Measurements from ENCODE around the gene FZD10. TPM values are rescaled to one million over a fixed set of nuclear protein-coding genes. Genes with fewer than 3 reads are reported as not detected.

Gene FZD10
- polyA plus RNA-seq, 1 experiment: not detected

- CTCF ChIA-PET: no interaction called here
- POLR2A ChIA-PET: no interaction called here
- Histone ChIP-seq H3K4me3 (ENCODE audit: low read depth, low read length) (no peak overlapping the region), H3K9me3 (ENCODE audit: control insufficient read depth, insufficient read depth, low read length) (peaks cover 66% of the 10 kb centered on the region), H3K27ac (ENCODE audit: low read depth, low read length) (no peak overlapping the region), H3K27me3 (ENCODE audit: control insufficient read depth, insufficient read depth, low read length) (no peaks in the 10 kb centered on the region)
- no peak for TF ChIP-seq CTCF (IDR thresholded peaks at IDR 0.05; ENCODE audit: low read depth, low read length)
- no peak for DNase-seq (ENCODE audit: low read depth, low spot score)
Observed at GRCh38 chr12:130179191-130179590, 16.9 kb downstream of the FZD10 start.

GRCh38 chr12:130179621-130180020 is 17.4 kb downstream of the FZD10 start:
- POLR2A ChIA-PET: no interaction called here
- DNase-seq (ENCODE audit: low read depth, low spot score): no peak
- peaks cover 70% of the 10 kb centered on the region for H3K9me3 ChIP-seq (ENCODE audit: control insufficient read depth, insufficient read depth, low read length)
- no peak for TF ChIP-seq CTCF (IDR thresholded peaks at IDR 0.05; ENCODE audit: low read depth, low read length)
- no peak overlapping the region for H3K27ac ChIP-seq (ENCODE audit: low read depth, low read length)
- H3K27me3 ChIP-seq (ENCODE audit: control insufficient read depth, insufficient read depth, low read length): no peaks in the 10 kb centered on the region
- CTCF ChIA-PET: no interaction called here
- H3K4me3 ChIP-seq (ENCODE audit: low read depth, low read length): no peak overlapping the region

GRCh38 chr12:130181211-130181610 is 18.9 kb downstream of the FZD10 start:
- Histone ChIP-seq H3K9me3 (ENCODE audit: control insufficient read depth, insufficient read depth, low read length) (peaks cover 80% of the 10 kb centered on the region), H3K27me3 (ENCODE audit: control insufficient read depth, insufficient read depth, low read length) (no peaks in the 10 kb centered on the region), H3K4me3 (ENCODE audit: low read depth, low read length) (no peak overlapping the region), H3K27ac (ENCODE audit: low read depth, low read length) (no peak overlapping the region)
- DNase-seq (ENCODE audit: low read depth, low spot score): no peak
- no peak for TF ChIP-seq CTCF (IDR thresholded peaks at IDR 0.05; ENCODE audit: low read depth, low read length)
- ChIA-PET CTCF (no interaction called here), POLR2A (no interaction called here)

GRCh38 chr12:130183585-130184370 is 21.5 kb downstream of the FZD10 start:
- ChIA-PET POLR2A (no interaction called here), CTCF (no interaction called here)
- Histone ChIP-seq H3K27me3 (ENCODE audit: control insufficient read depth, insufficient read depth, low read length) (no peaks in the 10 kb centered on the region), H3K4me3 (ENCODE audit: low read depth, low read length) (no peak overlapping the region), H3K27ac (ENCODE audit: low read depth, low read length) (no peak overlapping the region), H3K9me3 (ENCODE audit: control insufficient read depth, insufficient read depth, low read length) (peaks cover 72% of the 10 kb centered on the region)
- TF ChIP-seq CTCF (IDR thresholded peaks at IDR 0.05; ENCODE audit: low read depth, low read length): no peak
- no peak for DNase-seq (ENCODE audit: low read depth, low spot score)

- no peak for TF ChIP-seq CTCF (IDR thresholded peaks at IDR 0.05; ENCODE audit: low read depth, low read length)
- ChIA-PET CTCF (no interaction called here), POLR2A (no interaction called here)
Observed at GRCh38 chr12:130184404-130185090, 22.3 kb downstream of the FZD10 start.

More at GRCh38 chr12:130184404-130185090, 22.3 kb downstream of the FZD10 start:
- Histone ChIP-seq H3K27me3 (ENCODE audit: control insufficient read depth, insufficient read depth, low read length) (no peaks in the 10 kb centered on the region), H3K27ac (ENCODE audit: low read depth, low read length) (no peak overlapping the region), H3K9me3 (ENCODE audit: control insufficient read depth, insufficient read depth, low read length) (peaks cover 65% of the 10 kb centered on the region), H3K4me3 (ENCODE audit: low read depth, low read length) (no peak overlapping the region)
- DNase-seq (ENCODE audit: low read depth, low spot score): no peak
